ENCODE measurements around the gene TNKS1BP1. TPM values are rescaled to one million over a fixed set of nuclear protein-coding genes. Genes with fewer than 3 reads are reported as not detected.
A peak's percentile ranks its signal among the peaks of the same experiment; 100 is the strongest.

Gene TNKS1BP1
- total and polyA plus RNA-seq, 4 experiments from 2014 or later = 0.52 to 23.7 (median 10.9) TPM

GRCh38 chr11:57313071-57313787 lies 11.5 kb downstream of the TNKS1BP1 start:
- no peaks in the 10 kb centered on the region for H3K9me3 Mint-ChIP-seq
- POLR2A ChIA-PET (ENCODE audit: partially characterized antibody) = no interaction called here
- peaks cover 6 to 13% (median 9%) of the 10 kb centered on the region in 4 donors for H3K4me1 Mint-ChIP-seq
- no peak overlapping the region for H3K4me3 Mint-ChIP-seq
- H3K36me3 Mint-ChIP-seq = peaks cover 4 to 11% of the 10 kb centered on the region in 2 donors
- no peak overlapping the region for H3K27ac Mint-ChIP-seq
- Histone ChIP-seq H3K27ac (ENCODE audit: low read depth, low read length) (no peak overlapping the region), H3K4me3 (ENCODE audit: low read length in 2 of 2) (no peak overlapping the region), H3K27me3 (ENCODE audit: insufficient read depth, low read length) (no peaks in the 10 kb centered on the region), H3K9me3 (ENCODE audit: control insufficient read depth in 1 of 2, low read length in 2 of 2) (no peaks in the 10 kb centered on the region), H3K4me1 (ENCODE audit: insufficient read depth, low read length) (peaks cover 17% of the 10 kb centered on the region), H3K36me3 (ENCODE audit: insufficient read depth, low read length) (peaks cover 9% of the 10 kb centered on the region)
- no peak for DNase-seq
- intact Hi-C loops (cut with micrococcal nuclease) = no loop called here
- H3K27me3 Mint-ChIP-seq = peaks cover 0 to 2% of the 10 kb centered on the region in 2 donors
- CTCF ChIA-PET (ENCODE audit: partially characterized antibody) = interaction anchor here (0.8 kb wide), 1 partner anchor 9 kb away, joined by 3 read pairs; no protein-coding TSS in a partner anchor

GRCh38 chr11:57312511-57313021 lies 12.2 kb downstream of the TNKS1BP1 start:
- Mint-ChIP-seq H3K9me3 (no peaks in the 10 kb centered on the region), H3K36me3 (peaks cover 4 to 11% of the 10 kb centered on the region in 2 donors), H3K27ac (no peak overlapping the region), H3K4me3 (peak overlapping the region in 6 of 8 donors; percentile 16 to 79 (median 48)), H3K4me1 (peaks cover 4 to 13% (median 9%) of the 10 kb centered on the region in 4 donors), H3K27me3 (peaks cover 0 to 2% of the 10 kb centered on the region in 2 donors)
- no peaks in the 10 kb centered on the region for H3K27me3 ChIP-seq (ENCODE audit: insufficient read depth, low read length)
- CTCF ChIA-PET (ENCODE audit: partially characterized antibody) = interaction anchor here (0.8 kb wide), 1 partner anchor 9 kb away, joined by 3 read pairs; no protein-coding TSS in a partner anchor
- peaks cover 6% of the 10 kb centered on the region for H3K36me3 ChIP-seq (ENCODE audit: insufficient read depth, low read length)
- H3K4me1 ChIP-seq (ENCODE audit: insufficient read depth, low read length) = peaks cover 17% of the 10 kb centered on the region
- intact Hi-C loops (cut with micrococcal nuclease) = no loop called here
- H3K27ac ChIP-seq (ENCODE audit: low read depth, low read length) = no peak overlapping the region
- DNase-seq = no peak
- H3K4me3 ChIP-seq (ENCODE audit: low read length in 2 of 2) = no peak overlapping the region
- POLR2A ChIA-PET (ENCODE audit: partially characterized antibody) = interaction anchor here (2.0 kb wide), 1 partner anchor 11 kb away, joined by 7 read pairs; no protein-coding TSS in a partner anchor
- H3K9me3 ChIP-seq (ENCODE audit: control insufficient read depth in 1 of 2, low read length in 2 of 2) = no peaks in the 10 kb centered on the region

- POLR2A ChIA-PET (ENCODE audit: partially characterized antibody) = interaction anchor here (1.2 to 2.0 kb wide), 2 partner anchors 13 to 356 kb away, joined by 3 to 7 read pairs; no protein-coding TSS in a partner anchor
- H3K27me3 ChIP-seq (ENCODE audit: insufficient read depth, low read length) = no peaks in the 10 kb centered on the region
- Mint-ChIP-seq H3K4me3 (peak overlapping the region; percentile 3 to 72 (median 48)), H3K27me3 (peaks cover 0 to 2% of the 10 kb centered on the region in 2 donors), H3K4me1 (peaks cover 6 to 13% (median 9%) of the 10 kb centered on the region in 4 donors), H3K9me3 (no peaks in the 10 kb centered on the region), H3K27ac (peak overlapping the region in 1 of 7 donors; percentile 8), H3K36me3 (peaks cover 4 to 11% of the 10 kb centered on the region in 2 donors)
- peaks cover 17% of the 10 kb centered on the region for H3K4me1 ChIP-seq (ENCODE audit: insufficient read depth, low read length)
- DNase-seq = peak in 1 of 5 donors; percentile 46
- H3K4me3 ChIP-seq (ENCODE audit: low read length in 2 of 2) = no peak overlapping the region
- no peaks in the 10 kb centered on the region for H3K9me3 ChIP-seq (ENCODE audit: control insufficient read depth in 1 of 2, low read length in 2 of 2)
- intact Hi-C loops (cut with micrococcal nuclease) = no loop called here
- H3K27ac ChIP-seq (ENCODE audit: low read depth, low read length) = no peak overlapping the region
- H3K36me3 ChIP-seq (ENCODE audit: insufficient read depth, low read length) = no peaks in the 10 kb centered on the region
- CTCF ChIA-PET (ENCODE audit: partially characterized antibody) = no interaction called here
Observed at GRCh38 chr11:57311109-57311936, 13.4 kb downstream of the TNKS1BP1 start.

GRCh38 chr11:57310630-57311086 lies 14.1 kb downstream of the TNKS1BP1 start:
- Histone ChIP-seq H3K36me3 (ENCODE audit: insufficient read depth, low read length) (no peaks in the 10 kb centered on the region), H3K27me3 (ENCODE audit: insufficient read depth, low read length) (no peaks in the 10 kb centered on the region), H3K9me3 (ENCODE audit: control insufficient read depth in 1 of 2, low read length in 2 of 2) (no peaks in the 10 kb centered on the region), H3K4me1 (ENCODE audit: insufficient read depth, low read length) (peaks cover 17% of the 10 kb centered on the region), H3K27ac (ENCODE audit: low read depth, low read length) (no peak overlapping the region), H3K4me3 (ENCODE audit: low read length in 2 of 2) (no peak overlapping the region)
- DNase-seq = no peak
- Mint-ChIP-seq H3K9me3 (no peaks in the 10 kb centered on the region), H3K4me3 (peak overlapping the region in 5 of 8 donors; percentile 34 to 72 (median 35)), H3K36me3 (peaks cover 4 to 11% of the 10 kb centered on the region in 2 donors), H3K4me1 (peaks cover 6 to 13% (median 9%) of the 10 kb centered on the region in 4 donors), H3K27me3 (peaks cover 0 to 2% of the 10 kb centered on the region in 2 donors), H3K27ac (peak overlapping the region in 2 of 7 donors; percentile 60 to 69)
- intact Hi-C loops (cut with micrococcal nuclease) = no loop called here
- ChIA-PET POLR2A (ENCODE audit: partially characterized antibody) (interaction anchor here (1.2 kb wide), 1 partner anchor 357 kb away, joined by 3 read pairs; no protein-coding TSS in a partner anchor), CTCF (ENCODE audit: partially characterized antibody) (no interaction called here)

GRCh38 chr11:57310091-57310490 lies 14.7 kb downstream of the TNKS1BP1 start:
- POLR2A ChIA-PET (ENCODE audit: partially characterized antibody) = no interaction called here
- H3K4me1 Mint-ChIP-seq = peaks cover 6 to 13% (median 9%) of the 10 kb centered on the region in 4 donors
- intact Hi-C loops (cut with micrococcal nuclease) = no loop called here

GRCh38 chr11:57309106-57310059 lies 15.4 kb downstream of the TNKS1BP1 start:
- no peak overlapping the region for H3K4me3 Mint-ChIP-seq
- ChIA-PET CTCF (ENCODE audit: partially characterized antibody) (interaction anchor here (0.6 kb wide), 1 partner anchor 263 kb away, joined by 3 read pairs; no protein-coding TSS in a partner anchor), POLR2A (ENCODE audit: partially characterized antibody) (no interaction called here)
- H3K9me3 Mint-ChIP-seq = no peaks in the 10 kb centered on the region
- Histone ChIP-seq H3K27me3 (ENCODE audit: insufficient read depth, low read length) (no peaks in the 10 kb centered on the region), H3K4me3 (ENCODE audit: low read length in 2 of 2) (no peak overlapping the region), H3K27ac (ENCODE audit: low read depth, low read length) (no peak overlapping the region), H3K9me3 (ENCODE audit: control insufficient read depth in 1 of 2, low read length in 2 of 2) (no peaks in the 10 kb centered on the region), H3K4me1 (ENCODE audit: insufficient read depth, low read length) (peaks cover 17% of the 10 kb centered on the region), H3K36me3 (ENCODE audit: insufficient read depth, low read length) (no peaks in the 10 kb centered on the region)
- intact Hi-C loops (cut with micrococcal nuclease) = no loop called here
- H3K27ac Mint-ChIP-seq = peak overlapping the region in 1 of 7 donors; percentile 66
- peaks cover 6 to 13% (median 9%) of the 10 kb centered on the region in 4 donors for H3K4me1 Mint-ChIP-seq
- peaks cover 4 to 11% of the 10 kb centered on the region in 2 donors for H3K36me3 Mint-ChIP-seq
- DNase-seq = no peak
- peaks cover 0 to 2% of the 10 kb centered on the region in 2 donors for H3K27me3 Mint-ChIP-seq

More at GRCh38 chr11:57310091-57310490, 14.7 kb downstream of the TNKS1BP1 start:
- DNase-seq = no peak
- Mint-ChIP-seq H3K4me3 (peak overlapping the region in 1 of 8 donors; percentile 72), H3K27me3 (peaks cover 0 to 2% of the 10 kb centered on the region in 2 donors), H3K27ac (no peak overlapping the region), H3K9me3 (no peaks in the 10 kb centered on the region), H3K36me3 (peaks cover 4 to 11% of the 10 kb centered on the region in 2 donors)
- H3K4me1 ChIP-seq (ENCODE audit: insufficient read depth, low read length) = peaks cover 17% of the 10 kb centered on the region
- no peaks in the 10 kb centered on the region for H3K36me3 ChIP-seq (ENCODE audit: insufficient read depth, low read length)
- no peaks in the 10 kb centered on the region for H3K27me3 ChIP-seq (ENCODE audit: insufficient read depth, low read length)
- H3K9me3 ChIP-seq (ENCODE audit: control insufficient read depth in 1 of 2, low read length in 2 of 2) = no peaks in the 10 kb centered on the region
- no peak overlapping the region for H3K4me3 ChIP-seq (ENCODE audit: low read length in 2 of 2)
- no peak overlapping the region for H3K27ac ChIP-seq (ENCODE audit: low read depth, low read length)
- CTCF ChIA-PET (ENCODE audit: partially characterized antibody) = no interaction called here
